Hematopoietic multipotent progenitor cell (in vitro differentiated cells): ENCODE data around the gene VASH2. TPM values are rescaled to one million over a fixed set of nuclear protein-coding genes. Genes with fewer than 3 reads are reported as not detected.
"Not testable (repeated sequence)": the region's sequence is repeated elsewhere in the genome, so short reads cannot be mapped to it uniquely, and the experiment has no call there.

ENCODE experiments used
- DNase-seq, 3 donors: peaks; one replicate each; pipeline ENCODE4 v3.0.0-alpha.2; 2011 to 2015; ENCODE audit warnings: low read depth in 2 of 3, low spot score in 2 of 3
- total RNA-seq: library from RNA; depleted of rRNA; stranded (reverse); fragments of >200 nt; gene quantifications from one replicate; pipeline ENCODE4 v1.2.3, GENCODE V29; 2012

Gene VASH2
- total RNA-seq, 1 donor: 0.81 TPM

DNA sequence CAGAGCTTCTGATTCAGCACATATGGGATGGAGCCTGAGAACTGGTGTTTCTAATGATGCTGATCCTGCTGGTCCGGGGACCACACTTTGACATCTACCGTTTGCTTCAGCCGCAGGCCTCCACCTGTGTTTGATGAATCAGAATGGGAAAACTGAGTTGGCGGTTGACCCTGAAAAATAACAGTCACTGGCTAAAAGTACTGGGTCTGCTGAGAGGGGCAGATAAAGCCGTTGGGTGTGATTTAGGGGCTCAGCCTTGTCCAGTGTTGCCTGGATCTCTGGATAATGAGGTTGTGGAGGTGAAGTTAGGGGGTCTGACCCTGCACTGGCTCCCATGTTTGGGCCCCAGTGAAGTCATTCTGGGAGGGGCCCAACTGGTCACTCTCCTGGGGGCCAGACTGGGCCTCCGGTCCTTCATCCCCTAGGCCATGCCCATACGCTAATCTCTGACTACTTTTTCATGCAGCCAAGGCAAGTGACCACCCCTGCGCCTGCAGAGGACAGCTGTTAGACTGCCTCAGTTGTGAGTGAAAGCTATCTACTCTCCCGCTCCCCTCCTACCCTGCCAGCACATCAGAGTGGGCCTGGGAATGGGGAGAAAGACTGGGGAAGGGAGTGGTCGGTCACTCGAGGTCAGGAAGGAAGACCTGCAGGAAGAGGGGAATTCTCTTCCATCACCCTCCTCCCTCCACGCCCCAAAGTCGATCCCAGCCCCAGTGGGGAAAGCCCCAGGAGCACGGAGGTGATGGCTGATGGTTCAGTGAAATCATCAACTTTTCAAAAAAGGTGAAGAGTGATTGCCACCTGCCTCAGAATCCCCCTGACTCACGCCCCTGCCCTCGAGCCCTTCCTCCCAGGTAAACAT, 27.7 kb downstream of the VASH2 start:
- DNase-seq: no peak

DNA sequence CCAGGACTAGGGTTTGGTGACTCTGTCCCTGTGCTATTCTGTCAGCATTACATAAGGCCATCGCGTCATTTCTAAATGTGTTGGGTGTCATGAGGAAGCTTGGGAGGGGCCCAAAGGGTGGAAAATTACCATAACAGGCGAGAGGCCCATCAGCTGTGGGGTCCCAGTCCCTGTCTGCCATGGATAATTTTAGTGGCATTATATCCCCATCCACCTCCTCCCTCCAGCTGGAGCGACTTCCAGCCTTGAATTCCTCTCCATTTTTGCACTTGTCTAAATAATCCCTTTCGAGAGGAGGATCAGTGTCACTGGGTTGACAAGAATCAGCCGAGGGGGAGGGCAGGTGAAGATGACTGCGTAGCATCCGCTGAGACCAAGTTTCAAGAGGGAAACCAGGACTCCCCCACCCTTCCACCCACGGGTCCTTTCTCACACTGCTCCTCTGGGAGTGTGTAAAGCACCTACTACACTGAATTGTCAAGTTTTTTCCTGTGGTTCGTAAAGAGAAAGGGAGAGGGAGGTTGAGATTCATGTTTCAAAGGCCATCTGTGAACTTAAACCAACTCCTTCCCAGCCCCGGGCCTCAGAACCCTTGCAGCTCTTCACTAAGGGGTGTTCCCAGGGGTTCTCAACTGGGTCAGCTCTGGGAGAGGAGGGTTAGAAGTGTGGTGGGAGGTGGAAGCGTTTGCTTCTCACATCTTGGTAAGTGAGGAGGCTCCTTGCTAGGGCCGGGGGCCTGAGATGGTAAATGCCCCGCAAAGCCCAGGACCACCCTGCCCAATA, 29.2 kb downstream of the VASH2 start:
- no peak for DNase-seq

DNA sequence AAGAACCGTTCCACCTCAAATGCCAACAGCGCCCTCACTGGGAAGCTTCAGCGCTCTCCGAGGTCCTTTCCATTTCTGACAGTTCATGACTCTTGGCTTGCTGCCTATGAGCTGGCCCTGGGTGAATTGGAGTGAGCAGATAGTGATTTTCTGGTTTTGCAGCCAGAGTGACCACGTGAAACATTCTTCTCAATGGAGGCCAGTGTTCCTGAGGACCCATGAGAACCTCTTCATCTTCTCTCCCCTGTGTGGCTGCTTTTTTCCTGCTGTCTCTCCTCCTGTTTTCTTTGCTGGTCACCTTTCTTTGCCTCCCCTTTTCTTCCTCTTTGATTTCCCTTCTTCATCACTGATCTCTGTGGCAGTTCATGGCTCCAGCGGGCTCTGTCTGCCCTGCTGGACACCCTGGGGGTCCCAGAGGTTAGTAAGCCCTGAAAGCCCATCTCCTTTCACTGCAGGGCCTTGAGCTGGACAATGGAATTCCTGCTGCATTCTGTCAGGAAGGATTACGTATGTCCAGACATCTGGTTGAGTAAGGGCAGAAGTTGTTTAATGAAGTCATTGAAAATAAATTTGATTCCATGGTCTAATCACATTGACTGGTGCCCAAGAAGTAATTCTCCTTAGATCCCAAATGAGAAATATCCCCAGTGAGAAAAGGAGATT, 29.9 kb downstream of the VASH2 start:
- no peak for DNase-seq

DNA sequence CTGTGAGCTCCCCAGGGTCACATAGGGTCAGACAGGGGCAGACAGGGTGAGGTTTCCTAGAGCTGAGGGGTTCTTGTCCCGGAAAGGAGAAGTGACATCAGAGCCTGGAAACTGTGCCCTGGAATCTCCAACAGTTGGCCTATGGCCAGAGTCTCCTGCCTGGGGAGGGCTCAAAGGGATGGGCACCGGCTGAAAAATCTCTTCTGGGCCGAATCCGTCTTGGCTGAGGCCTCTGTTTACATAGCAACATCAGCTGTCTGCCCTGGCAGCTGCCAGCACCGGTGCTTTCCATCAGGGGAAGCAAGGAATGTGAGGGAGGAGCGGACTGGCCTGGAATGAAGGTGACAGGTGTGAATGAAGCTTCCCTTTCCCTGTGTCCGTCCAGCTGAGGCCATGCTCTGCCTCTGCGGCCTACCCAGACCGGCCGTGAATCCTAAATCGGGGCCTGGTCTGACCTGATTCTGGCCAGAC, 30.7 kb downstream of the VASH2 start:
- no peak for DNase-seq

DNA sequence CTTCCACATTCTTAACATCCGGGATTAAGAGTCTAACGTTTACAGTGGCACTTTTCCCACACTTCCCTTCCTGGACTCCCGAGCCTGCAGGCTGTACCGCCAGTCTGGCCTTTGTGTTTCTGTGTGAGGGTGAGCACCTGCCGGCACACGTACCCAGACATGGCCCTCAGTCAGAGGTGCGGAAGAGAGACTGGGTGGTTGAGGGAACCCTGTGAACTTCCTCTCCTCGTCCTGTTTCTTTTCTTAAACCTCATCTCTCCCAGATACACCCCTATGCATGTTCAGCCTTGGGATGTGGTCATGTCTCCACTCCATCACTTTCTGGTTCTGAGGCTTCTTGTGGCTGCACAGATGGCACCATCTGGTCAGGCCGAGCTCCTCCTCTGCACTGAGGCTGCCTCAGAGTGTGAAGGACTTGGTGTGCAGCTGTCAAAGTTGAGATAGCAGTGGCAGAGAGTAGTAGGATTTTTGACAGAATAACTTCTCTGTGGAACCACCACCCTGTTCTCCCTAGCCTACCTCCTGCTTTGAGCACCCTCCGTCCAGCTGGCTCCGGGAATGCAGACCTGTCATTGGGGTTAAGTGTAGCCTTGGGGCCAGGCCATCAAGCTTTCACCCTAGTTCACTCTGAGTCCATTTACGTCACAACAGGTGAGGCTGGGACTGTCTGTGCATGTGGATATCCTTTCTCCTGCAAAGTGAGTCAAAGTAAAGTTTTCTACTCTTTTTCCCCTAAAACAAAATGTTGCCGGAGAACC, 31.4 kb downstream of the VASH2 start:
- DNase-seq: no peak

DNA sequence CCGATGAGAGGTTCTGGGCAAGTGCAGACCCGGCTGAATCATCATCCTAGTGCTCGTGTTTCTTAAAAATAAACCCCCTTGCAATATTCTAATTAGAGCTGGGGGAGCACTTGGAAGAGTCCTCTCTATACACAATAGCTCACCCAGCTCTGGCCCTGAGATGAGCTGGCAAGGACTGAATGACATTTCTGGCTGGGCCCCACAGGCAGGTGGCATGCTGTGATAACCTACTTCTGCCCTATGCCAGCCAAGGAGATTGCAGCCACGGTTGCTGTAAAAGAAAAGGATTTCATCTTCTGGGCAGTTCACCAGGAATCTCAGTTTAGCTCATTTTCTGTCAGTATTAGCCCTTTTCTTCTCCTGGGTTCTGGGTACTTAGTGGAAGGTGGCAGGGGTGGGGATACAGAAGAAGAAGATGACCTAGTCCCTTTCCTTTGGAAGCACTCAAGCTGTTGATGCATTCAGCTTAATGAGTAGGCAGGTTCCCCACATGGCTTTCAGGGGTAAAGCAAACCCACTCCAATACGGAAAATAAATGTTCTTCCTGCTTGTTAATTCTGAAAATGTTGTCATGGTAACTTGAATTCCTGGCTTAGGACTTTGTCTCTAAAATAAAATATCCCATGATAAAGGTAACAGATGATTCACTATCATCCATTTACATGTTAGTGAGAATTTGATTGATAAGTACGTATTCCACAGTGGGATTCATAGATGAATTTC, 32.2 kb downstream of the VASH2 start:
- no peak for DNase-seq

DNA sequence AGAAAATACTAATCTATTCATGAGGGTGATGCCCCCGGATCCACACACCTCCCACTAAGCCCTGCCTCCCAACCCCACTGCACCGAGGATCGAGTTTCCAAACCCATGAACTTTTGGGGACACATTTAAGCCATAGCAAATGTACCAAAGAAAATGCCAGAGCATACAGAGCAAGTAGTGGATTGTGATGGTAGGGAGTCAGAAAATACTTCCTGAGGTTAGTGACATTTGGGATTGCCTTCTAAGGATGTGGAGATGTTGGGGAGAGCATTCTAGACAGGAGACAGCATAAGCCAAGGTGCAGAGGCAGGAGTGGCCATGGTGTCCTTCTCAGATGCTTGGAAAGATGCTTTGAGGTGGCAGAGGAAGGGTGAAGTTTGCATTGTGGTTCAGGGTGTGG, 33.1 kb downstream of the VASH2 start:
- DNase-seq: no peak

DNA sequence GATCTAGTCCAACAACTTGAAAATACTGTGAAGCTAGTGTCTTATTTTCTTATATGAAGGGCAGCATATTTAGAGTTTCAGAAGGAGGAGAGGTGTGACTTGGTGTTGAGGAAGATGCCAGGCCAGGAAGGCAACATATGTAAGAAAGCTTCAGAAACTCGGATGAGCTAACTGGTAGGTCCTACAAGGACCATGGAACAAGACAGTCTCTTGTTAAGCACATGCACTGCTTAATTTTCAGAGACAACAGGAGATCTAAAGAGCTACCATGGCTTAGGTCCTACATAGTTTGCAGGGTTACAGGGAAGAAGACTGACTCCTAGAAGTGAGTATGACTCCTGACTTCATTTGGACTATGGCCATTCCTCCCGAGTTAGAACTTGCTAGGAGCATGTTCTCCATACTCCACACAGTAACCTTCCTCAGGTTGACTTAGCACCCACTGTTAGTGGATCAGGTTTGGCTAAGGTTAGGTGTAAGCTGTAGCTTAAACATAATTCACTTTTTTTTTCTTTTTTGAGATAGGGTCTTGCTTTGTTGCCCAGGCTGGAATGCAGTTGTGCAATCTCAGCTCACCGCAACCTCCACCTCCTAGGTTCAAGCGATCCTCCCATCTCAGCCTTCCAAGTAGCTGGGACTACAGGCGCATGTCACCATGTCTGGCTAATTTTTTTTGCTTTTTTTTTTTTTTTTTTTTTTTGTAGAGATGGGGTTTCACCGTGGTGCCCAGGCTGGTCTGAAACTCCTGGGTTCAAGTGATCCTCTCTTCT, 34.4 kb downstream of the VASH2 start:
- no peak for DNase-seq

DNA sequence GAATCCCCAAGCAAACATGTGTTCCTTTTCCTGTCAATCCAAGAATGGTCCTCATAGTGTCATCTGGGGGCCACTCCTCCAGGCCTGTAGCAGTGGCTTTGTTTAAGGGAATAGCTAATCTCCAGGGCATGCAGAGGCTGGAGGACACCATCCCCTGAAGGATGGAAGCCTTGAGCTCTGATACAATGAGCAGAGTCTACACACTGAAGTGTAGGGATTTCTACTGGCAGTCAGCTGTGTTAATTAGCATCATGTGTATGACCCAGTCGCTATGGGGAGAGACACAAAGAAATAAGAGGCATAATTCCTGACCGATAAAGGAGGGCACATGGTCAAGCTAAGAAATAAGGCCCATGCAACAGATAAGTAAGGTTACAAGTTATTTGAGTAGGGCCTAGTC, 36.2 kb downstream of the VASH2 start:
- DNase-seq: no peak

DNA sequence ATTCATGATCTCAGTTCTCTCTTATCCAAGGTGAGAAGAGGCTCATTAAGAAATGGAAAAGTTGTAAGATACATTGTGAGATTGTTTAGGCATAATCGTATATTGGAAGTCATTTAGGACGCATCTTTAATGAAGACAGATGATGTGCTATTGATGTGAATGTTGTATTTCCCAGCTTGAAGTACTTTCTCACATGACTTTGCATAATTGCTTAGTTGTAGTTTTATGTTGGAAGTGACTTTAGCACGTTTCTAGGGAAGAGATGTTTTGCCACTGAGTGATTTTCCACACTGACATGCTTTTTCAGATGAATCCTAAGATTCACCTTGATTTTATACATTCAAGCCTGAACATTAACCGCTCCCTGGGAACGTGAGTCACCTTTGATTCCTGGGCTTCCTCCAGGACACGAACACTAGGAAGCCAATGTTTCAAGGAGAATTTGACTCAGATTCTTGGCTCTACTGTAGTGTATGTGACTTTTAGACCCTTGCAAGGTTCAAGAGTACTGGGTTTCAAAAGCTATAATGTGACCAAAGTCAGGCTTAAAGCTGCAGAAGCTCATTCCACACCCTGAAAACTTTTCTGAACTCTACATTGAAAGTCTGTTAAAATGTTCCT, 37.5 kb downstream of the VASH2 start:
- DNase-seq: no peak

DNA sequence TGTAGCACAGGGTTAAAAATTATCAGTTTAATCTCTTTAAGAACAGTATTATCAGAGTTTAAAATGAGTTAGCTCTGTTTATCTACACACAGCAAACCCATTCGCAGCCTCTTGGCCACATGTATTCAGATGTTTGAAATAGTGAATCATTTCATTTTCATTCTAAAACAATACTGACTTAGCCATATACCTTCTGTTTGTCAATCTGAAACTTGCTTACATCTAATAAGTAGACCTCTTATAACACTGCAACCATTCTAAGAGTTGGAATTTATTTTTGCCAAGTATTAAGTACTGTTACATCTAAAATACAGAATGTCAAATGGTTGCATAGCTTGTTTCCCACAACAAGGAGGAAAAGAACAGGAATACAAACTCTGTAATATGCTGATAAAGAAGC, 39.9 kb downstream of the VASH2 start:
- no peak for DNase-seq

DNA sequence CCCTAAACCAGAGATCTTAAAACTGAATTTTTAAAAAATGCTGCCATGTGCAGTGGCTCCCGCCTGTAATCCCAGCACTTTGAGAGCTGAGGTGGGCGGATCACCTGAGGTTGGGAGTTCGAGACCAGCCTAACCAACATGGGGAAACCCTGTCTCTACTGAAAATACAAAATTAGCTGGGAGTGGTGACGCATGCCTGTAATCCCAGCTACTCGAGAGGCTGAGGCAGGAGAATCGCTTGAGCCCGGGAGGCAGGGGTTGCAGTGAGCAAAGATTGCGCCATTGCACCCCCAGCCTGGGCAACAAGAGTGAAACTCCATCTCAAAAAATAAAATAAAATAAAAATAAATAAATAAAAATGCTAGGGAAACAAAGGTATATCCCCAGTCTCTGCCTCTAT, 43.6 kb downstream of the VASH2 start:
- DNase-seq: not testable (repeated sequence)

DNA sequence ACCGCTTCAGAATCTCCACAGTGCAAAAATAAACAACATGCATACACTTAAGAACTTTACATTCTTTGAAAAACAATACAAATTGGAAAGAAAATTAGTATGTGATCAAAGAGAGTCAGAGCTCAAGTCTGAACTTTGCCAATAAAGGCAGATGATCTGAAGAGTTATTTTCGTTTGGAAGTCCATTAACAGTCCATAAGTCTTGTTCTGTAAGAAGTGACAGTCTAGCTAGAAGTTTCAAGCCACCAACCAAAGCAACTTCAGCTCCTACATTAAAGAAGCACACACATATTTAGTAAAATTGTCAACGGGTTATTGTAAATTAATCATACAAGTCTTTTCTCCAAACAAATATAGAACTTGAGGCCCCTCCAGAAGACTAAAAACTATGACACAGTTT, 44.6 kb downstream of the VASH2 start:
- DNase-seq: no peak

DNA sequence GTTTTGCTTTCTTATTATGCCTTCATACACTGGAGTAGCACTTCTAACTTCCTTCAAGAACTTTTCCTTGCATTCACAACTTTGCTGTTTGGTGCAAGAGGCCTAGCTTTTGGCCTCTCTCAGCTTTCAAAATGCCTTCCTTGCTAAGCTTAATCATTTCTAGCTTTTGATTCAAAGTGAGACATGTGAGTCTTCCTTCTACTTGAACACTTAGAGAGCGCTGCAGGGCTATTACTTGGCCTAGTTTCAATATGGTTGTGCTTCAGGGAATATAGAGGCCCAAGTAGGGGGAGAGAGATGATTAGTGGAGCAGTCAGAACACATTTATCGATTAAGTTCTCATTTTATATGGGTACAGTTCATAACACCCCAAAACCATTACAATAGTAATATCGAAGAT, 52.9 kb downstream of the VASH2 start:
- DNase-seq: no peak

DNA sequence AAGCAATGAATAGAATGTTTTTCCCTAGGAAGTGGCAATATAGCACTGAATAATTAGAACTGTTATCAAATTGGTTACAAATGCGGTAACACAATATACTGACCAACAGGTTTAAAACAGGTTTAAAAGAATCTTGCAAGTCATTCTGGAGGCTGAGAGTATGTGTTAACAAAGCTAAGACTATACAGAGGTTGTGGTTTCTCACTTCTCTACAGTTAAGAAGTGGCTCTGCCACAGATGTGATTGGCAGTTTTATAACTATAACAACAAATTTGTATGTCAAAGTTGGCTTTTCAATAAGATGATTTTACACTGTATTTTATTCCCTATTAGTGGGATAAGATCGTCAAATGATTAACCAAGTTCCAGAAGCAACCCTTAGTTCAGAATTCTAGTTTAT, 58.2 kb downstream of the VASH2 start:
- DNase-seq: peak in 1 of 3 donors; percentile 26

DNA sequence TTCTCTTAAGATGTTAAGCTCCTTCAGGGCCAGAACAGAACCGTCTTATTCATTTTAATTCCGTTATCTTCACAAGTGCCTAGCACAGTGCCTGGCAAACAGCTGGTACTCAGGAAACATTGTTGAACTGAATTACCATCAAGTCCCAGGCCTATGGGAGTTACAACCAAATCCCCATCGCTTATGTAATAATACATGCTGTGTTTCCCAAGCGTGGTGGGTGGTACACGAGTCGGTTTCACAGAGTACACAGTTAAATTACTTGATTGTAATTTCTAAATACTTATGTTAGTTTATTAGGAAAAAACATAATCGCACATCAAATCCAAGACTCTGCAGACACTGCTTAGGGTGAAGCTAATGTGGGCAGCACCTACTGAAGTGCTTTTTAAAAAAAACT, 64.3 kb downstream of the VASH2 start:
- DNase-seq: peak in 1 of 3 donors; percentile 5

DNA sequence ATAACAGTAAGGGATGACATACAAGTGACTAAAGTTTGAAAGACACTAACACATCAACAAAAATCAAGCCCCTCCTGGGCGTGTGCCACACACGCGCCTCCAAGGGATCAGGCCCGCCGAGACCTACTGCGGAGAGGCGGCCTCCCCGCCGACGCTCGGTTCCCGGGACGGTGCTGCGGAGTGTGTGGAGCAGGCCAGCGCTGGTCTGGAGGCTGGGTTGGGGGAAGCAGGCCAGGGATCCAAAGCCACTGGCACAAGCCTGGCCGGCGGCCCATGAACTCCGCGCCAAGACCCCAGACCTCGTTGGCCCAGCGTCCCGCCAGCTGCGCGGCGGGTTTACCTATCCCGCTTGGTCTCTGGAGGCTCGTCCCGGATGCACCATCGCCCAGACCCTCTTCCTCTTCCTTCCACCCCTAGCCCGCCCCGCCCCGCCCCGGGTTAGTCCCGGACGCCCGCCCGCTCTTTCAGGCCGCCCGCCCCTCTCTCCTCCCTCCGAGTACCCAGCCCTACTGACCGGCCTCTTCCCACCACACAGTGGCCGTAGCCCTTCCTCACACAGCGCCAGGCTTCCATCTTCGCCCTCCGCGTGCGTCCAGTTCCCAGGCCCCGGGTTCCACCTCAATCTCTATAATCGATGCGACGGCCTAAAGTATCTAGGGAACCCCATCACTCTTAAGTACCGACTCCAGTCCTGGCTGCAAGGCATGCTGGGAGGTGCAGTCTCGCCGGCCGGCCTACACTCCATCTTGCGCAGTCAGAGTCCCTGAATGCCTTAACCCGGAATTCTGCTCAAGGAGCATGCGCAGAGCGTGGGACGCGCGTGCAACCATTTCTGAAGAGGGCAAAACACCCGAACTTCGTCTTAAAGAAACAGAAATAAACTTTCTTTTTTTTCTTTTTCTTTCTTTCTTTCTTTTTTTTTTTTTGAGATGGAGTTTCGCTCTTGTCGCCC, 65.0 kb downstream of the VASH2 start, which contains the start of gene ANGEL2:
Gene ANGEL2, minus strand, starts transcription at position 769 of the 952 bp plus-strand sequence. Its CDS starts 196 bp downstream, at position 573.
- peak; percentile 91 to 99 (median 98) for DNase-seq
